ENCODE measurements around the gene USP47.
A peak's percentile ranks its signal among the peaks of the same experiment; 100 is the strongest.

Gene USP47, protein sequence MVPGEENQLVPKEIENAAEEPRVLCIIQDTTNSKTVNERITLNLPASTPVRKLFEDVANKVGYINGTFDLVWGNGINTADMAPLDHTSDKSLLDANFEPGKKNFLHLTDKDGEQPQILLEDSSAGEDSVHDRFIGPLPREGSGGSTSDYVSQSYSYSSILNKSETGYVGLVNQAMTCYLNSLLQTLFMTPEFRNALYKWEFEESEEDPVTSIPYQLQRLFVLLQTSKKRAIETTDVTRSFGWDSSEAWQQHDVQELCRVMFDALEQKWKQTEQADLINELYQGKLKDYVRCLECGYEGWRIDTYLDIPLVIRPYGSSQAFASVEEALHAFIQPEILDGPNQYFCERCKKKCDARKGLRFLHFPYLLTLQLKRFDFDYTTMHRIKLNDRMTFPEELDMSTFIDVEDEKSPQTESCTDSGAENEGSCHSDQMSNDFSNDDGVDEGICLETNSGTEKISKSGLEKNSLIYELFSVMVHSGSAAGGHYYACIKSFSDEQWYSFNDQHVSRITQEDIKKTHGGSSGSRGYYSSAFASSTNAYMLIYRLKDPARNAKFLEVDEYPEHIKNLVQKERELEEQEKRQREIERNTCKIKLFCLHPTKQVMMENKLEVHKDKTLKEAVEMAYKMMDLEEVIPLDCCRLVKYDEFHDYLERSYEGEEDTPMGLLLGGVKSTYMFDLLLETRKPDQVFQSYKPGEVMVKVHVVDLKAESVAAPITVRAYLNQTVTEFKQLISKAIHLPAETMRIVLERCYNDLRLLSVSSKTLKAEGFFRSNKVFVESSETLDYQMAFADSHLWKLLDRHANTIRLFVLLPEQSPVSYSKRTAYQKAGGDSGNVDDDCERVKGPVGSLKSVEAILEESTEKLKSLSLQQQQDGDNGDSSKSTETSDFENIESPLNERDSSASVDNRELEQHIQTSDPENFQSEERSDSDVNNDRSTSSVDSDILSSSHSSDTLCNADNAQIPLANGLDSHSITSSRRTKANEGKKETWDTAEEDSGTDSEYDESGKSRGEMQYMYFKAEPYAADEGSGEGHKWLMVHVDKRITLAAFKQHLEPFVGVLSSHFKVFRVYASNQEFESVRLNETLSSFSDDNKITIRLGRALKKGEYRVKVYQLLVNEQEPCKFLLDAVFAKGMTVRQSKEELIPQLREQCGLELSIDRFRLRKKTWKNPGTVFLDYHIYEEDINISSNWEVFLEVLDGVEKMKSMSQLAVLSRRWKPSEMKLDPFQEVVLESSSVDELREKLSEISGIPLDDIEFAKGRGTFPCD (N-terminal part only)

GRCh38 chr11:11841723-11842420 is at the start of gene USP47:
Gene USP47 (plus strand): TSS chr11:11841972. CDS start chr11:11842186, 214 bp downstream.
- DNase-seq (ENCODE audit: low read depth), result peak; percentile 60

- no peak for DNase-seq (ENCODE audit: low read depth)
These were observed 48.7 kb upstream of the USP47 start for GRCh38 chr11:11793073-11793472.

DNA sequence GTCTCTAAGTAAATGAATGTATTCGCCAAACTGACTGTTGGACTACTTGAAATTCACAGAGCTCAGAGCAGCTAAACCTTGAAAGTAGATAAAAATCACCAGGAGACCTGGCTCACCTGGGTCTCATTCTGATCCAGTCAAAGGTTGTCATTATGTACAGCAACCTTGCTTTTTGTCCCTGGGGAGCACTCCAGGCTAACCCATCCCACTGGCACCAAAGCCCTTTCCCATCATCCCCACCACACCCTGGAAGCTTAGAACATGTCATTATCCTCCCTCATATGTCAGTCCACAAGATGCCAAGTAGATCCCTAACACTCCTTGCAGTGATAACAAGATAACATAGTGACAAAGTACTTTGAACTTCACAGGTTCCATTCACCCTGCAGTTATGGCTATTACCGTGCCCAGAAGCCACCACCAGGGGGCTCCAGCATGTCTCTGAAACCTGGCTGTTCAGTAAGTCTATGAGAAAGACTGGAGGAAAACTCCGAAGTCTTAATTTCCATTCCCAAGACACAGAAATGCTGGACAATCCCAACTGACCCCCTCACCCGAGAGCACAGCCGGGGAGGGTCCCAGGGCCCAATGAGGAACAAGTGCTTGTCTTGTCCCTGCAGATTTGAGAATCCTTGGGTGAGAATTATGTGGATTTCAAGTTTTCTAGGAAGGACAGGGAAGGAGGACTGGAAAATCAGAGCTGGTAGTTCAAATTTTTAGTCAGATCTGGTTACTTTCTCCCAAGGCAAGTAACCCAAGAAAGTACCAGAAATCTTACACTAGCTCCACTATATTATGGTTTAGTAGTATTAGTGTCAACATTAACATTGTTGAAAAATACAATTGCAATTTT is 43.0 kb upstream of the USP47 start:
- DNase-seq (ENCODE audit: low read depth), result peak; percentile 24

GRCh38 chr11:11805228-11805627 is 36.5 kb upstream of the USP47 start:
- DNase-seq (ENCODE audit: low read depth), result no peak

DNA sequence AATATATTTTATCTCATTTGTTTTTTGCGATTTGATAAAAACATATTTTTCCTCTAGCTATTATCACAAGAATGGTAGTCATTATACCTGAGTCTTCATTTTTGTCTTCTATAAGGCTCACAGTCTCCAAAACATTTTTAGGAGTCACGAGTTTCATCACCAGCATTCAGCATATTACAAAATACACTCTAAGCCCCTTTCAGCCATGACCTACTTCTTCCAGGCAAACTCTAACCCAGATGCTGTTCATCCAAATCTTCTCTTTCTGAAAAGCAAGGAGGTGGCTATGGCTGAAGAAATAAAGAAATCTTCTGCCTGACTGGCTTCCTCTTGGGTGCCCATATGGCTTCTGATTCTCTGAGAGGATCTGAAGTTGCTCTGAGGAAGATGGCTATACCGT is 35.7 kb upstream of the USP47 start:
- no peak for DNase-seq (ENCODE audit: low read depth)

GRCh38 chr11:11806586-11806985 is 35.2 kb upstream of the USP47 start:
- DNase-seq (ENCODE audit: low read depth), result no peak

DNA sequence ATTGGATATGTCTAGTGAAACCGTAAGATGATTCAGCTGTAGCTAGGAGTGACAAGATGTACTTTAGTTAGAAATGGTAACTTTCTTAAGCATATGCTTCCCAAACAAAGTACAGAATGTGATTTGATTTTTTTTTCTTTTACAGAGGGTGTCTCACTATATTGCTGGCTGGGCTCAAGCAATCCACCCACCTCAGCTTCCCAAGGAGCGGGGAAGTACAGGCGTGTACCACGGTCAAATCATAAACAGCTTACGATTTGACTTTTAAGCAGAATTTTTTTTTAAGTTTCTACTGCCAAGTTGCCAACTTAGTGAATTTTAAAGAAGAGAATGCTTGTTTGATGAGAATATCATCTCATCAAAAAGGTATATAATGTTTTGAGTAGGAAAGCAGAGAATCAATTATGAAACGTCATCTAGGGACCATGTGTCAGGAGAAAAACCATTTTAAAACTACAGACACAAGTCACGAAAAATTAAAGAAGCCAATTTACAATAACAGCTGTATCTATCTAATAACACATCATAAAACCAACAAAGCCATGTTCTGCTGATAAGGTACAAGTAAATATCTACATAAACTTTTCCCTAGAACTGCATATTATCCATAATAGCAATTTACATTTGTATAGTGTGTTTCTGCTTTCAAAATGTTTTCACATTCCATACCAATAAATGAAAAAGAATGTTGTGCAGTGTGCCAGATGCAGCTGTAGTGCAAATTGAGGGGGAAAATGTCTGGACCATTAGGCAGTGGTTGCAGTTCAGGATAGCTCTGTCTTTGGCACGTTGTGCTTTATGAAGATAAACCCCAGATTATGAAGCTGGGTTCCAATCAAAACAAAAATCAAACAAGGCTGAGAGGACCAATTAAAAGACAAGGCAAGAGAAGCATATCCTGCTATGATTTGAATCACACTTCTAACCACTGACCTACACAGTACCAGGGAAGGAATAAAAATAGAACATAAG is 33.7 kb upstream of the USP47 start:
- no peak for DNase-seq (ENCODE audit: low read depth)

GRCh38 chr11:11808992-11809615 is 32.7 kb upstream of the USP47 start:
- peak; percentile 8 for DNase-seq (ENCODE audit: low read depth)

- DNase-seq (ENCODE audit: low read depth), result no peak
These were observed 30.7 kb upstream of the USP47 start for GRCh38 chr11:11810764-11811726.

GRCh38 chr11:11813288-11813962 is 28.3 kb upstream of the USP47 start:
- peak; percentile 89 for DNase-seq (ENCODE audit: low read depth)

DNA sequence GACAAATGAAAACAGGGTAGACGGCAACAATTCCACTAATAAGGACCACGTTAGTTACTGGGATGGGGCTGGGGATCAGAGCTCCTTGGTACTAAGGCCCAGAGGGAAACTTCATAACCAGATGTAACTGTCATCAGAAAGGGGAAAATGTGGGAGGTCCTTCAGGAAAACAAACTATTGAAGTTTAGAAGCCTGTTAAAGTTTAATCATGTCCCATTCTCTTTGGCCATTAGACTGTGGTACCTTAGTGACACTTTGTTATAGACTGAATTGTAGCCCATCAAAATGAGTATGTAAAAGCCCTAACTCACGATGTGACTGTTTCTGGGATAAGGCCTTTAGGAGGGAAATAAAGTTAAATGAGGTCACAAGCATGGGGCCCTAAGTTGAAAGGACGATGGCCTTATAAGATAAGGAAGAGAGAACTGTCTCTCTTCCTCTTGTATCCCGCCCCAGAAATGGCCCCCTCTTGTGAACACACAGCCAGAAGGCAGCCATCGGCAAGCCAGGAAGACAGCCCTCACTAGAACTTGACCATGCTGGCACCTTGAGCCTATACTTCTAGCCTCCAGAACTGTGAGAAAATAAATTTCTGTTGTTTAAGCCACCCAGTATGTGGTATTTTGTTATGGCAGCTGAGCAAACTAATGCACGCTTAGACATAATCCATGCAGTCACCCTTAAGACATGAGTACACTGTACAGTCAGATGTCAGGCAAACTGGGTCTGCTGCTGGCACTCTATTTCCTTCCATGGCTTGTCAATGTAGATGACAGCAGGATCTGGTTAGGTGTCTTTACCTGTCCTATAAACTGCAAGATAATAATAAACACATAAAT is 26.9 kb upstream of the USP47 start:
- DNase-seq (ENCODE audit: low read depth), result no peak

DNA sequence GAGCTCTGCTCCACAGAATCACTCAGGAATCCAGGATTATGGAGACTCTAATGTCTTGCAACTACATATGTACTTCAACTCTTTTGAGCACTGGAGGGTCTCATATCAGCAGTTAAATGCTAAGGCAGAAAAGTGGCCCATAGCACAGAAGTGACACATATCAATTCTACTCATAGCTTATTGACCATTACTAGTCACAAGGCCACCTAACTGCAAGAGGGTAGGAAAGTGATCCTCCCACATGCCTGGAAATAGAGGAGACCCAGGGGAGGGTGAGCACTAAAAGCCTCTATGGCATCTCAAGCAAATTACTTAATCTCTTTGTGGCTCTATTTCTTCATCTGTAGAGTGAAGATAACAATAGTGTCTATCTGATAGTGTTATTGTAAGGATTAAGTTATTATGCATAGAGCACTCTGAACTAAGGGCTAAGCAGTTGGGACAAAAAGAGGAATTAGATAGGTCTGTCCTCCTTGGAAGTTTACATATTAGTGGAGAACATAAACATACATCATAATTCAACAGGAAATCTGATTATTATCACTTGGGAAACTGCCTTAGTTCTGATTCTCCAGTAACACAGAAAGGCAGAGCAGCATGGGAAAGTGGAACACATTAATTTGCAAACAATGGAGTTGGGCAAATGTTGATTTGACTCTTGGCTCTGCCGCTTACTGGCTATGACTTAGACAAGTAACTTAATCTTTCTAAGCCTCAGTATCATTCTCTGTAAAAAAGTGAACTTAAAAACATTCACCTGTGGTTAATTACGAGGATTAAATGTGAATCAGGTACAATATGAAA is 25.1 kb upstream of the USP47 start:
- no peak for DNase-seq (ENCODE audit: low read depth)

DNA sequence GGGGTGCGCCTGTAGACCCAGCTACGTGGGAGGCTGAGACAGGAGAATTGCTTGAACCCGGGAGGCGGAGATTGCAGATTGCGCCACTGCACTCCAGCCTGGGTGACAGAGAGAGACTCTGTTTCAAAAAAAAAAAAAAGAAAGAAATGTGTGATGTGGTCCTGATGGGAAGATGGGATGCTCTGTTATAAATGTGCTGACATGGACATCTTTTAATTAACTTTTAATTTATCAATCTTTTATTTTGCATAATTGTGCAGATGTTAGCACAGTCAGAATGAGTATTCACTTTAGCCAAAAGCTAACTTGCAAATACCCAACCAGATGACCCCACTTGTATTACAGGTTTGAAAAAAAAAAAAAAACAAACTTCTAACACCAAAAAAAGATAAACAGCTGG is 23.8 kb upstream of the USP47 start:
- DNase-seq (ENCODE audit: low read depth), result no peak

DNA sequence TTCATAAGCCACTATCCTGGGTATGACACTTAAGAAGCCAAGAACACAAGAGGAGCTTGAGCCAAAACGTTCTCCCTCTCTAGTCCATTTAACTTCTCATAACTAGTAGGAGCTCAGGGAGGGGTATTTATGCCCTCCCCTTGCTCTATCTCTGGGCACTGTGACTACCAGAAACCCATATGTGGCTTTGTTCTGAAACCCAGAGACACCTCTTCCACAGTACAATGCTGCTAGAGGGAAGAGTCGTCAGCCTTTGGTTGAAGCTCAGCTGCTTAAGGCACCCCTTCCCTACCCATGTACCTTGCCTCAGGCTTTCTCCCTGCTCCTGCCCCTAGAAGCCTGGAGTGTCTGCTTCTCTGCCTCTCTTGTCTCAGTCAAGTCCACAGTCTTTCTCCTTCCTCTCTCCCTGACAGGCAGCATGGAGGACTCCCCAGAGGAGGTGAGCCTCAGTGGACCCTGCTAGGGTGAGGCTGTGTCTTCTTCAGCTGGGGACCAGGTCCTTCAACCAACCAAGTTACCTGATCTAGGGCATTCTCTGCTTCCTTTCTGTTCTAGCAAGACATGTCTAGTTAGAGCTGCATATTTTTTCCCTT is 23.1 kb upstream of the USP47 start:
- no peak for DNase-seq (ENCODE audit: low read depth)

- DNase-seq (ENCODE audit: low read depth), result no peak
These were observed 19.9 kb upstream of the USP47 start for GRCh38 chr11:11821899-11822298.

All from GM04504 (cell line).